ENCODE data around the gene S100A6.
"Not testable (repeated sequence)": the region's sequence is repeated elsewhere in the genome, so short reads cannot be mapped to it uniquely, and the experiment has no call there.

The S100A6 gene

GRCh38 chr1:153535242-153536011 lies at the start of gene S100A6:
S100A6 (minus strand) TSS chr1:153535991; CDS start chr1:153535339, 652 bp downstream.
- in situ Hi-C loops (cut with HindIII; ENCODE audit: low sequenced_read_pairs) = no loop called here
- TF ChIP-seq CTCF (IDR thresholded peaks at IDR 0.05; ENCODE audit: low read depth, low read length) = no peak
- DNase-seq (ENCODE audit: low read depth, low spot score) = peak; percentile 34
- peak within 1 kb of the TSS; percentile 59 for H3K4me3 ChIP-seq (ENCODE audit: low read depth, low read length)

- DNase-seq (ENCODE audit: low read depth, low spot score) = no peak
- no peak overlapping the region for H3K4me3 ChIP-seq (ENCODE audit: low read depth, low read length)
- TF ChIP-seq CTCF (IDR thresholded peaks at IDR 0.05; ENCODE audit: low read depth, low read length) = no peak
- in situ Hi-C loops (cut with HindIII; ENCODE audit: low sequenced_read_pairs) = no loop called here
Measured at GRCh38 chr1:153585006-153585405, 49.2 kb upstream of the S100A6 start.

- in situ Hi-C loops (cut with HindIII; ENCODE audit: low sequenced_read_pairs) = no loop called here
- no peak overlapping the region for H3K4me3 ChIP-seq (ENCODE audit: low read depth, low read length)
- TF ChIP-seq CTCF (IDR thresholded peaks at IDR 0.05; ENCODE audit: low read depth, low read length) = no peak
- DNase-seq (ENCODE audit: low read depth, low spot score) = no peak
Measured at GRCh38 chr1:153583976-153584375, 48.2 kb upstream of the S100A6 start.

GRCh38 chr1:153583514-153583913 lies 47.7 kb upstream of the S100A6 start:
- in situ Hi-C loops (cut with HindIII; ENCODE audit: low sequenced_read_pairs); DNase-seq (ENCODE audit: low read depth, low spot score); H3K4me3 ChIP-seq (ENCODE audit: low read depth, low read length): not testable (repeated sequence)

- DNase-seq (ENCODE audit: low read depth, low spot score); H3K4me3 ChIP-seq (ENCODE audit: low read depth, low read length); in situ Hi-C loops (cut with HindIII; ENCODE audit: low sequenced_read_pairs): not testable (repeated sequence)
Measured at GRCh38 chr1:153582836-153583235, 47.0 kb upstream of the S100A6 start.

- no peak for DNase-seq (ENCODE audit: low read depth, low spot score)
- TF ChIP-seq CTCF (IDR thresholded peaks at IDR 0.05; ENCODE audit: low read depth, low read length) = no peak
- in situ Hi-C loops (cut with HindIII; ENCODE audit: low sequenced_read_pairs) = no loop called here
- H3K4me3 ChIP-seq (ENCODE audit: low read depth, low read length) = no peak overlapping the region
Measured at GRCh38 chr1:153578936-153579335, 43.1 kb upstream of the S100A6 start.

- no peak overlapping the region for H3K4me3 ChIP-seq (ENCODE audit: low read depth, low read length)
- TF ChIP-seq CTCF (IDR thresholded peaks at IDR 0.05; ENCODE audit: low read depth, low read length) = no peak
- in situ Hi-C loops (cut with HindIII; ENCODE audit: low sequenced_read_pairs) = no loop called here
- DNase-seq (ENCODE audit: low read depth, low spot score) = no peak
Measured at GRCh38 chr1:153578490-153578889, 42.7 kb upstream of the S100A6 start.

Measured in astrocyte of the spinal cord (primary cell).